ENCODE results near the gene NUMB. TPM values are rescaled to one million over a fixed set of nuclear protein-coding genes. Genes with fewer than 3 reads are reported as not detected.
"Not testable (repeated sequence)": the region's sequence is repeated elsewhere in the genome, so short reads cannot be mapped to it uniquely, and the experiment has no call there.

NUMB gene
- total RNA-seq, 1 donor from 2014 or later: 119 TPM

DNA sequence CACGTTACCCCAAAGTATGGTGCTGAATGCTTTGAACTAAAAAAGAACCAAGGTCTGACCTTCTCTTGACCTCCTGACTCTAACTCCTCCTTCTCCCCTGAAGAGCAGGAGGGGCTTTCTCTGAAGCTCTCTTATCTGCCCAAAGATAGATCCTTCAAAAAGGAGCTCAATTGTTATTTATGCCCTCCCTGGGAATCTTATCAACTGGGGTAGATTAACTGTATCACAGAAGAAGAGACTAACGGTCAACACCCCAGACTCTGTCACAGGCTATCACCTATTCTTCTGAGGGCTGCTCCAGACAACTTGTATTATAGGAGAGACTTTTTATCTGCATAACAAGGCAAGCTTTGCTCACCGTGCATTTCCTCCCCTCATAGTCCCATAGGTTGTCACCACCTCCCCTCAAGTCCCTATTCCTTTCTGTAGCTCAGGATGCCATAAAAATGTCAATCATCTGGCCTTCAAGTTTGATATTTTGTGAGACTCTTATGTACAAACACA, 134.4 kb downstream of the NUMB start:
- ATAC-seq (no peak), DNase-seq (ENCODE audit: low spot score) (no peak)
- intact Hi-C loops (cut with DNase I): no loop called here

DNA sequence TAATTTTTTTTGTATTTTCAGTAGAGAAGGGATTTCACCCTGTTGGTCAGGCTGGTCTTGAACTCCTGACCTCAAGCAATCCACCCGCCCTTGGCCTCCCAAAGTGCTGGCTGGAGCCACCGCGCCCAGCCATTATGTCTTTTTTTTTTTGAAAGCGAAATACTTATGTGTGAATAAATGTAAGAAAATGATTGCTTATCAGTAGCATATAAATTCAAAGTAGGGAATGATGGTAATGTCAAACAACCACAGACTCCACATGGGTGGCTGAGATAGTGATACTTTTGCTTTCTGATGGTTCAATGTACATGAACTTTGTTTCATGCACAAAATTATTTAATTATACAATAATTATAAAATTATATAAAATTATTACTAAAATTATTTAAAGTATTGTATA, 145.2 kb downstream of the NUMB start:
- ATAC-seq (no peak), DNase-seq (ENCODE audit: low spot score) (no peak)
- intact Hi-C loops (cut with DNase I): no loop called here

DNA sequence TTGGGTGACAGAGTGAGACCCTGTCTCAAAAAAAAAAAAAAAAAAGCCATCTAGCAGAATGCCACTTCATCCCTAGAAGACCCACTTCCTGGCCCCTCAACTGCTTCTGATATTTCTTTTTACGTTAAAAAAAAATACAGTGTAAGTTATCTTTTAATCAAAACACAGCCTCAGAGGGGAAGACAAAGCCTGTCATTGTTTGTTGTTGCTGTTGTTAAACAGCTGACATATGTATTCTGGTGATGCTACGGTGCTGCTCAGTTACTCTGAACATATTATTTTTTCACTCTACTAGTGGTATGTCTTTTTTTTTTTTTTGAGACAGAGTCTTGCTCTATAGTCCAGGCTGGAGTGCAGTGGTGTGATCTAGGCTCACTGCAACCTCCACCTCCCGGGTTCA, 145.7 kb downstream of the NUMB start:
- ATAC-seq (no peak), DNase-seq (ENCODE audit: low spot score) (no peak)
- intact Hi-C loops (cut with DNase I): no loop called here

DNA sequence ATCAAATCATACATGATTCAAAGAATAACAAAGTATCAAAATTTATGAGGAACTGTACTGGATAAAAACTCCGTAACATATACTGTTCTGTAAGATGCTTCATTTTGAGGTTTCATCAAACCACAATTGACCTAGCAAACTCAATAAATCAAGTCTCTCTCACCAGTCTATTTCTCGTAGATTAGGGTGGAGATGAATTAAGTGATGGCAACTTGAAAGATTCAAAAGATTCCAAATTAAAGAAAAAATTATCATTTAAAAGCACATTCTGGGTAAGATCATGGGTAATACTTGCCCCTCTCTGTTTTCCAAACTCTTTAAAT, 146.7 kb downstream of the NUMB start:
- DNase-seq (ENCODE audit: low spot score) (no peak), ATAC-seq (no peak)
- intact Hi-C loops (cut with DNase I): no loop called here

GRCh38 chr14:73309207-73309606, 149.1 kb downstream of the NUMB start:
- DNase-seq (ENCODE audit: low spot score); ATAC-seq; intact Hi-C loops (cut with DNase I): not testable (repeated sequence)

DNA sequence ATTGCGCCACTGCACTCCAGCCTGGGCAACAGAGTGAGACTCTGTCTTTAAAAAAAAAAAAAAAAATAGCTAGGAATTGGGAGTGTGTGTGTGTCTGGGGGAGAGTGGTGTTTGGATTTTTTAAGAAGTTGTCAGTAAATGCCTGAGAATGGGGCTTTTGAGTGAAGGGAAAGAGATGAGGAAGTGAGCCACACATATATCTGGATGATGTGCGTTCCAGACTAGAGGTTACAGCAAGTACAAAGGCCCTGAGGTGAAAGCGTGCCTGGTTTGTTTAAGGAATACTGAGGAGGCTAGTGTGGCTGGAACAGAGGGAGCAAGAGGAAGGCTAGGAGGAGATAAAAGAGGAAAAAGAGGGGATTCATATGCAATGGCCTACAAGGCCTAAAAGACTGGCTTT, 151.1 kb downstream of the NUMB start:
- DNase-seq (ENCODE audit: low spot score) (no peak), ATAC-seq (no peak)
- intact Hi-C loops (cut with DNase I): no loop called here

DNA sequence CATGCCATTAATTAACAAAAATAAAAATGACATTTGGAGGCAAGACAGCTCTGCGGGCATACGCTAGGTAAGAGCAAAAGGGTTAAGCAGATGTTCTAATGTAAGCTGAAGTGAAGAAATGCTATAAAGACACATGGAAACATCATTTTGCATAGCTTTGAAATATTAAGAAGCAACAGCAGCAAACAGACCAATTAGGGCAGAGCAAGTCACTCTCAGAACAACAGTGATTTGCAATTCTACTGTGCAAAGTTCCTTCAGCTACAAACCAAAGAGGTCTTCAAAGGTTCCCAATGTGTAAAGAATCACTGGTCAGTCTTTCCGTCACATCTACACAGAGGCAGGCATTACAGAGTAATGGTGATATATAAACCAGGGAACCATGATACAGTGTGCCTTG, 152.8 kb downstream of the NUMB start:
- intact Hi-C loops (cut with DNase I): no loop called here
- no peak for DNase-seq (ENCODE audit: low spot score)
- ATAC-seq: no peak

- DNase-seq (ENCODE audit: low spot score) (no peak), ATAC-seq (no peak)
- intact Hi-C loops (cut with DNase I): loop anchor here (10.0 kb wide), 1 partner anchor 170 kb away; no protein-coding TSS in a partner anchor
Measured at GRCh38 chr14:73295198-73295796, 163.0 kb downstream of the NUMB start.

DNA sequence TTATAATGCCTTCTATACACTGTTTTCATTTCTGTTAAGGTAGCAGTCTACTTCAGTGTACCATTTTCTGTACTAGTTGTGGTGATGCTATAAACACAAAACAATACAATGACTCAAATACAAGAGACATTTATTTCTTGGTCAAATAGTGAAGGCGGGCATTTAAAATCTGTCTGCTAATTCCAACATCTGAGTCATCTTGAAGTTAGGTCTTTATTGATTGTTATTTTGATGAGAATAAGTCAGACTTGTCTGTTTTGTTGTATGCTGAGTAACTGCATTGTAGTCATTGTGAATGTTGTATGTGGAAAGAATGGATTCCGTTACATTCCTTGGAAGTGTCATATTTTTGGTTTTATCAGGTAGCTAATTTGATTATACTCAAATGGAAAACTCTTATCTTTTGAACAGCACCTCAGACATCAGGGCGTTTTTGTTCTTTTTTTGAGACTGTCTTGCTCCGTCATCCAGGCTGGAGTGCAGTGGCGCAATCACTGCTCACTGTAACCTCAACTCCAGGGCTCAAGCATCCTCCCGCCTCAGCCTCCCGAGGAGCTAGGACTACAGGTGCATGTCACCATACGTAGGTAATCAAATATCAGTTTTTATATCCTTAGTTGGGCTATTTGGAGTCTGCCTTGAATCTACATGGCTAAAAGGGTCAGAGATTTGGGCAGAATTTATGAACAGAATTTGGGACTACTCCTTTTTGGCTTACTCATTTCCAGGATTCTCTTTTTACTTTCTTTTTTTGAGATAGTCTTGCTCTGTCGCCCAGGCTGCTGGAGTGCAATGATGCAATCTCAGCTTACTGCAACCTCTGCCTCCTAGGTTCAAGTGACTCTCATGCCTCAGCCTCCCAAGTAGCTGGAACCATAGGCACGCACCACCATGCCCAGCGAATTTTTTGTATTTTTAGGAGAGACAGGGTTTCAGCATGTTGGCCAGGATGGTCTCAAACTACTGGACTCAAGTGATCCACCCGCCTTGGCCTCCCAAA, 164.3 kb downstream of the NUMB start:
- intact Hi-C loops (cut with DNase I): loop anchor here (10.0 kb wide), 1 partner anchor 171 kb away; no protein-coding TSS in a partner anchor
- no peak for DNase-seq (ENCODE audit: low spot score)
- no peak for ATAC-seq

- intact Hi-C loops (cut with DNase I): loop anchor here (10.0 kb wide), 1 partner anchor 175 kb away; no protein-coding TSS in a partner anchor
- DNase-seq (ENCODE audit: low spot score): no peak
- ATAC-seq: no peak
Measured at GRCh38 chr14:73290279-73290678, 168.1 kb downstream of the NUMB start.

DNA sequence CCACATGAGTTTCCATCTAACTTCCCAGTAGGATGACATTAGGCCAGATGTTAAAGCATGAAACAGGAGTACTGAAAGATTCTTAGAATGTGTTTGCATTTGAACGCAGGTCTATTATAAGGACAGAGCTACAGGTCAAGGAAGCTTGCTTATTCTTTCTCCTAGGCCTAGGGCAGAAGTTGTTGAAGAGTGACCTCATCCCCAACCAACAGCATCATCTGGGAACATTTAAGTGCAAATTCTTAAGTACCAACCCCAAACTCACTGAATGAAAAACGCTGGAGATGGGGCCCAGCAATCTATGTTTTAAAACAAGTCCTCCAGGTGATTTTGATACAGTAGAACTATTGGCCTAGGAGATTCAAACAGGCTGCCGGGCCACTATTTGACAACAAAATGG, 168.6 kb downstream of the NUMB start:
- intact Hi-C loops (cut with DNase I): loop anchor here (10.0 kb wide), 1 partner anchor 175 kb away; no protein-coding TSS in a partner anchor
- no peak for DNase-seq (ENCODE audit: low spot score)
- ATAC-seq: peak; percentile 48

DNA sequence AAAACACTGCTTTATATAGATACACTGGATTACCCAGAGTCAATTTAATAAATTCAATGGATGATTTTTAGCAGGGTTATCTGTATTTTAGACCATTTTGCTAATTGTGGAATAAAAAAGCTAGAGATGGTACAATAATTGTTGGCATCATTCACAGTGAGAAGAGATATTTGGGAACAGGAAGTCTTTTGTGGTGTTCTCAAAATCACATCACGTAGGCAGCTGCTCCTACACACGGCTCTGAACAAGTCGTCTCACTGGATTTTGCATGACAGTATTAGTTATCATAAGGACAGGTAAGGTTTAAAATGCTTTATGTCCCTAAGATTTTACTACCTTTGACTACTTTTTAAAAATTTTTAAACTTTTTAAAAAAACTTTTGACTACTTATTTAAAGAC, 169.0 kb downstream of the NUMB start:
- intact Hi-C loops (cut with DNase I): no loop called here
- ATAC-seq (peak; percentile 59), DNase-seq (ENCODE audit: low spot score) (no peak)

GRCh38 chr14:73287071-73287470, 171.3 kb downstream of the NUMB start:
- intact Hi-C loops (cut with DNase I): no loop called here
- ATAC-seq (no peak), DNase-seq (ENCODE audit: low spot score) (no peak)

- DNase-seq (ENCODE audit: low spot score) (no peak), ATAC-seq (no peak)
- intact Hi-C loops (cut with DNase I): no loop called here
Measured at GRCh38 chr14:73286598-73286997, 171.7 kb downstream of the NUMB start.

DNA sequence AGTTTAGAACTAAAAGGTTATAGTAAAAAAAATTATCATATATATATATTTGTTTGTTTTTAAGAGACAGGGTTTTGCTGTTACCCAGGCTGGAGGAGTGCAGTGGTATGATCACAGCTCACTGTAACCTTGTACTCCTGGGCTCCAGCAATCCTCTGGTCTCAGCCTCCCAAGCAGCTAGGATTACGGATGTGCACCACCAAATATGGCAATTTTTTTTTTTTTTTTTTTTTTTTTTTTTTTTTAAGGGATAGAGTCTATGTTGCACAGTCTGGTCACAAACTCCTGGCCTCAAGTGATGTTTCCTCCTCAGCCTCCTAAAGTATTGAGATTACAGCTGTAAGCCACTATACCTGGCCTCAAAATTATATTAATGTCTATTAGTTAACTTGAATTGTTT, 172.4 kb downstream of the NUMB start:
- intact Hi-C loops (cut with DNase I): no loop called here
- DNase-seq (ENCODE audit: low spot score) (no peak), ATAC-seq (no peak)

DNA sequence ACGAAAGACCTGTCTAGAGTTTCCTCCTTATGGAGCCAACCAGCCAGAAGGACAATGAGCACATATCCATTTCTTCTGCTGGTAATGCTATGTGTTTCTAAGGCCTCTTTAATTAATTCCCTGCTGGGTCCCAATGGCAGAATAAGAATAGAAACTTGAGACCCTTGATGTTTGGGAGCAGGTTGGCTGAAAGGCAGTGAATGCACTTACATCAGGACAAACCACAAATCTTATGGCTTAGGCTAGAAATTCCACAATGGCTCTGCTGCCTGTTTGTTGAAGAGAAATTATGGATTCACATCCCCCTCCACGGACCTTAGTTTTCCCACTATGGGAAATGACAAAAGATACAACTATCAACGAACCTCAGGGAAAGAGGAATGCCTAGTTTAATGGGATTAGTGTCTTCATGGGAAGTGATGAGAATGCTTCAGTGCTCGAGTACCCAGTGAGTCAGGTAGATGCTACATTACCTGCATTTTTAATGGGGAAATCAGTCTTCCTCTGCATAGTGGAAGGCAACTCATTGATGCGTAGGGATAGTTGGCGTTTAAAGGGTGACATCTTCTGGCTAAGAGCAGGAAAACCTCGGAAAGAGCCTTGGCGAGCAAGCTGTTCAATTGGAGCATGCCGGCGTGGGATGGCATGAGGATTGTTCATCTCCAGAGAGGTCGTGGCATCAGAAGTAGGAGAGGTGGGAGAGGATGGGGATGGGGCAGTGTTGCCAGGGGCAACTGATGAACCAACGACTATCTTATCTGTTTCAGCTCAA, 174.6 kb downstream of the NUMB start:
- ATAC-seq (peak; percentile 60), DNase-seq (ENCODE audit: low spot score) (no peak)
- intact Hi-C loops (cut with DNase I): no loop called here

DNA sequence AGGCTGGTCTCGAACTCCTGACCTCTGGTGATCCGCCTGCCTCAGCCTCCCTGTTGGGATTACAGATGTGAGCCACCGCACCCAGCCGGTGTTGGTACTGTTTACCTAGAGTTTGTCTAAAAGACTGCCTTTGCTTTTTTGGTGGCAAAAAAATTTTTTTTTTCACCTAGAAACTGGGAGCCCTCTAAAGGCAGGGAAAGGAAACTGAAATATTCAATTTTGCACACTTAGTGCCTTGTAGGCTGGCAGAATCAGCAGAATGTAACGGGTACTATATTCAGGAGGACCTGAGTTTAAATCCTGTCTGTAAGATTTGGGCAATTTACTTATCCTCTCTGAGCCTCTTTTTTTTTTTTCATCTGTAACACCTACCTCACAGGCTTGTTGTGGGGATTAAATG, 177.4 kb downstream of the NUMB start:
- intact Hi-C loops (cut with DNase I): no loop called here

DNA sequence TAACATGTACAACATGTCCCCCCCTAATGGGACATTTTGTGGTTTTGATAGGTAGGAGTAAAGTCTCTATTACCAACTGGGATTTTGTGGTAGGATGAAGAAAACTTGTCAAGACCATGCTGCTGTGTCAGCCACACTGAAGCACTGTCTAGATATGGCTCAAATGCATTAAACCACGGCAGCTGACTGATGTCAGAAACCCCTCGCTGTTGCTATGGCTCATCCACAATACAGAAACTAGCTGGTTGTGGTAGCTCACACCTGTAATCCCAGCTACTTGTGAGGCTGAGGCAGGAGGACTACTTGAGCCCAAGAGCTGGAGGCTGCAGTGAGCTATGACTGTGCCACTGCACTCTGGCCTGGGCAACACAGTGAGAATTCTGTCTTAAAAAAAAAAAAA, 181.0 kb downstream of the NUMB start:
- intact Hi-C loops (cut with DNase I): no loop called here
- ATAC-seq: no peak
- no peak for DNase-seq (ENCODE audit: low spot score)

More for the DNA sequence above, 177.4 kb downstream of the NUMB start:
- no peak for DNase-seq (ENCODE audit: low spot score)
- no peak for ATAC-seq

DNA sequence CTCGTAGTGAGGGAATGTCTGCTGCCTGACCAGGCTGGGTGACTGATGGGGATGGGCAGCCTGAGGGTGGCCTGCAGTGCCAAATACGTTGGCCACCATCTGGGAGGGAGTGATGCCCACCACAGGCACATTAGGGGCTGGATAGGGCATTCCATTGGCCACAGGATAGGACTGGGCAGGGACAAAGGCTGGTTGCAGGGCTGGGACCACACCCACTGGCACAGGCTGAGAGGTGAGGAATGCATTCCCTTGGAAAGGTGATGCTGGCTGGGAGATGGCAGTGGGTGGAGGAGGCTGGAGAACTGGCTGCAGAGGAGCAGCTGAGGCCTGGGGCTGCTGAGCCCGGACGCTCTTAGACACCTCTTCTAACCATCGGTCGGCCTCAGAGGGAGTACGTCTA, 181.5 kb downstream of the NUMB start:
- no peak for DNase-seq (ENCODE audit: low spot score)
- intact Hi-C loops (cut with DNase I): no loop called here
- peak; percentile 27 for ATAC-seq
